ENCODE data around the gene IFITM2. TPM values are rescaled to one million over a fixed set of nuclear protein-coding genes. Genes with fewer than 3 reads are reported as not detected.
A peak's percentile ranks its signal among the peaks of the same experiment; 100 is the strongest.
"Not testable (repeated sequence)": the region's sequence is repeated elsewhere in the genome, so short reads cannot be mapped to it uniquely, and the experiment has no call there.

IFITM2 gene
- total RNA-seq, 3 donors from 2014 or later = 197 to 257 (median 231) TPM

GRCh38 chr11:328516-329100 is 21.0 kb downstream of the IFITM2 start:
- H3K36me3 Mint-ChIP-seq (ENCODE audit: insufficient read depth); DNase-seq; H3K27me3 Mint-ChIP-seq (ENCODE audit: low read depth); H3K9me3 Mint-ChIP-seq; ATAC-seq; H3K4me3 Mint-ChIP-seq: not testable (repeated sequence)
- H3K4me1 Mint-ChIP-seq (ENCODE audit: low read depth) = peaks cover 72% of the 10 kb centered on the region

GRCh38 chr11:329886-330253 is 22.3 kb downstream of the IFITM2 start:
- Mint-ChIP-seq H3K4me1 (ENCODE audit: low read depth) (peaks cover 63% of the 10 kb centered on the region), H3K27me3 (ENCODE audit: low read depth) (no peaks in the 10 kb centered on the region), H3K4me3 (no peak overlapping the region), H3K36me3 (ENCODE audit: insufficient read depth) (no peaks in the 10 kb centered on the region), H3K9me3 (no peaks in the 10 kb centered on the region)
- ATAC-seq (no peak), DNase-seq (no peak)

- Mint-ChIP-seq H3K27me3 (ENCODE audit: low read depth) (no peaks in the 10 kb centered on the region), H3K9me3 (no peaks in the 10 kb centered on the region), H3K4me3 (no peak overlapping the region), H3K4me1 (ENCODE audit: low read depth) (peaks cover 61% of the 10 kb centered on the region), H3K36me3 (ENCODE audit: insufficient read depth) (no peaks in the 10 kb centered on the region)
- ATAC-seq = no peak
- DNase-seq = no peak
These were observed 22.7 kb downstream of the IFITM2 start for GRCh38 chr11:330307-330693.

GRCh38 chr11:330694-331357 is 23.2 kb downstream of the IFITM2 start:
- ATAC-seq (no peak), DNase-seq (no peak)
- Mint-ChIP-seq H3K36me3 (ENCODE audit: insufficient read depth) (no peaks in the 10 kb centered on the region), H3K27me3 (ENCODE audit: low read depth) (no peaks in the 10 kb centered on the region), H3K9me3 (no peaks in the 10 kb centered on the region), H3K4me1 (ENCODE audit: low read depth) (peaks cover 62% of the 10 kb centered on the region), H3K4me3 (peak overlapping the region; percentile 20)

GRCh38 chr11:331358-332060 is 23.9 kb downstream of the IFITM2 start:
- H3K36me3 Mint-ChIP-seq (ENCODE audit: insufficient read depth) = no peaks in the 10 kb centered on the region
- DNase-seq (no peak), ATAC-seq (no peak)
- peak overlapping the region; percentile 20 for H3K4me3 Mint-ChIP-seq
- H3K27me3 Mint-ChIP-seq (ENCODE audit: low read depth) = no peaks in the 10 kb centered on the region
- H3K9me3 Mint-ChIP-seq = no peaks in the 10 kb centered on the region
- H3K4me1 Mint-ChIP-seq (ENCODE audit: low read depth) = peaks cover 62% of the 10 kb centered on the region

GRCh38 chr11:332651-333480 is 25.2 kb downstream of the IFITM2 start:
- peaks cover 59% of the 10 kb centered on the region for H3K4me1 Mint-ChIP-seq (ENCODE audit: low read depth)
- DNase-seq (no peak), ATAC-seq (no peak)
- H3K4me3 Mint-ChIP-seq = no peak overlapping the region
- H3K27me3 Mint-ChIP-seq (ENCODE audit: low read depth) = no peaks in the 10 kb centered on the region
- no peaks in the 10 kb centered on the region for H3K9me3 Mint-ChIP-seq
- H3K36me3 Mint-ChIP-seq (ENCODE audit: insufficient read depth) = no peaks in the 10 kb centered on the region

GRCh38 chr11:333616-334263 is 26.1 kb downstream of the IFITM2 start:
- H3K4me3 Mint-ChIP-seq; H3K9me3 Mint-ChIP-seq; H3K27me3 Mint-ChIP-seq (ENCODE audit: low read depth); DNase-seq; ATAC-seq; H3K36me3 Mint-ChIP-seq (ENCODE audit: insufficient read depth): not testable (repeated sequence)
- peaks cover 55% of the 10 kb centered on the region for H3K4me1 Mint-ChIP-seq (ENCODE audit: low read depth)

GRCh38 chr11:334264-334994 is 26.8 kb downstream of the IFITM2 start:
- ATAC-seq (no peak), DNase-seq (no peak)
- Mint-ChIP-seq H3K4me3 (no peak overlapping the region), H3K4me1 (ENCODE audit: low read depth) (peaks cover 50% of the 10 kb centered on the region), H3K36me3 (ENCODE audit: insufficient read depth) (no peaks in the 10 kb centered on the region), H3K27me3 (ENCODE audit: low read depth) (no peaks in the 10 kb centered on the region), H3K9me3 (no peaks in the 10 kb centered on the region)

- H3K4me1 Mint-ChIP-seq (ENCODE audit: low read depth) = peaks cover 40% of the 10 kb centered on the region
- no peaks in the 10 kb centered on the region for H3K9me3 Mint-ChIP-seq
- ATAC-seq (no peak), DNase-seq (no peak)
- H3K36me3 Mint-ChIP-seq (ENCODE audit: insufficient read depth) = no peaks in the 10 kb centered on the region
- H3K4me3 Mint-ChIP-seq = no peak overlapping the region
- no peaks in the 10 kb centered on the region for H3K27me3 Mint-ChIP-seq (ENCODE audit: low read depth)
These were observed 28.4 kb downstream of the IFITM2 start for GRCh38 chr11:335779-336658.

GRCh38 chr11:336659-337198 is 29.1 kb downstream of the IFITM2 start:
- H3K36me3 Mint-ChIP-seq (ENCODE audit: insufficient read depth) = no peaks in the 10 kb centered on the region
- no peaks in the 10 kb centered on the region for H3K27me3 Mint-ChIP-seq (ENCODE audit: low read depth)
- DNase-seq = no peak
- peaks cover 40% of the 10 kb centered on the region for H3K4me1 Mint-ChIP-seq (ENCODE audit: low read depth)
- no peaks in the 10 kb centered on the region for H3K9me3 Mint-ChIP-seq
- H3K4me3 Mint-ChIP-seq = no peak overlapping the region
- ATAC-seq = no peak

- H3K36me3 Mint-ChIP-seq (ENCODE audit: insufficient read depth) = no peaks in the 10 kb centered on the region
- peaks cover 38% of the 10 kb centered on the region for H3K4me1 Mint-ChIP-seq (ENCODE audit: low read depth)
- no peaks in the 10 kb centered on the region for H3K9me3 Mint-ChIP-seq
- H3K4me3 Mint-ChIP-seq = no peak overlapping the region
- H3K27me3 Mint-ChIP-seq (ENCODE audit: low read depth) = no peaks in the 10 kb centered on the region
- DNase-seq (no peak), ATAC-seq (no peak)
These were observed 30.1 kb downstream of the IFITM2 start for GRCh38 chr11:337711-338110.

- Mint-ChIP-seq H3K27me3 (ENCODE audit: low read depth) (no peaks in the 10 kb centered on the region), H3K4me3 (no peak overlapping the region), H3K9me3 (no peaks in the 10 kb centered on the region), H3K4me1 (ENCODE audit: low read depth) (peaks cover 34% of the 10 kb centered on the region), H3K36me3 (ENCODE audit: insufficient read depth) (no peaks in the 10 kb centered on the region)
- DNase-seq = no peak
- no peak for ATAC-seq
These were observed 32.3 kb downstream of the IFITM2 start for GRCh38 chr11:339963-340362.

Measured in activated T-cell treated with anti-CD3 and anti-CD28 coated beads, Interleukin-2, amount 50 U/mL, for 4 hours (primary cell).